ENCODE measurements around the gene OR56B4. TPM values are rescaled to one million over a fixed set of nuclear protein-coding genes. Genes with fewer than 3 reads are reported as not detected.
"Not testable (repeated sequence)": the region's sequence is repeated elsewhere in the genome, so short reads cannot be mapped to it uniquely, and the experiment has no call there.

OR56B4 gene
- total RNA-seq, 1 donor from 2014 or later: not detected

- TF ChIP-seq, protein P1, sequence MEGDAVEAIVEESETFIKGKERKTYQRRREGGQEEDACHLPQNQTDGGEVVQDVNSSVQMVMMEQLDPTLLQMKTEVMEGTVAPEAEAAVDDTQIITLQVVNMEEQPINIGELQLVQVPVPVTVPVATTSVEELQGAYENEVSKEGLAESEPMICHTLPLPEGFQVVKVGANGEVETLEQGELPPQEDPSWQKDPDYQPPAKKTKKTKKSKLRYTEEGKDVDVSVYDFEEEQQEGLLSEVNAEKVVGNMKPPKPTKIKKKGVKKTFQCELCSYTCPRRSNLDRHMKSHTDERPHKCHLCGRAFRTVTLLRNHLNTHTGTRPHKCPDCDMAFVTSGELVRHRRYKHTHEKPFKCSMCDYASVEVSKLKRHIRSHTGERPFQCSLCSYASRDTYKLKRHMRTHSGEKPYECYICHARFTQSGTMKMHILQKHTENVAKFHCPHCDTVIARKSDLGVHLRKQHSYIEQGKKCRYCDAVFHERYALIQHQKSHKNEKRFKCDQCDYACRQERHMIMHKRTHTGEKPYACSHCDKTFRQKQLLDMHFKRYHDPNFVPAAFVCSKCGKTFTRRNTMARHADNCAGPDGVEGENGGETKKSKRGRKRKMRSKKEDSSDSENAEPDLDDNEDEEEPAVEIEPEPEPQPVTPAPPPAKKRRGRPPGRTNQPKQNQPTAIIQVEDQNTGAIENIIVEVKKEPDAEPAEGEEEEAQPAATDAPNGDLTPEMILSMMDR (IDR thresholded peaks at IDR 0.05; ENCODE audit: unreplicated experiment): no peak
- H3K9me3 Mint-ChIP-seq (ENCODE audit: low read depth): peaks cover 6% of the 10 kb centered on the region
- DNase-seq (ENCODE audit: low spot score, unreplicated experiment): no peak
- no peak overlapping the region for H3K4me3 Mint-ChIP-seq (ENCODE audit: low read depth)
- no peak overlapping the region for H3K27ac Mint-ChIP-seq
- H3K27me3 Mint-ChIP-seq: no peaks in the 10 kb centered on the region
- H3K36me3 Mint-ChIP-seq (ENCODE audit: insufficient read depth): no peaks in the 10 kb centered on the region
- no peaks in the 10 kb centered on the region for H3K4me1 Mint-ChIP-seq (ENCODE audit: low read depth)
Measured at GRCh38 chr11:6142936-6143335, 35.5 kb downstream of the OR56B4 start.

DNA sequence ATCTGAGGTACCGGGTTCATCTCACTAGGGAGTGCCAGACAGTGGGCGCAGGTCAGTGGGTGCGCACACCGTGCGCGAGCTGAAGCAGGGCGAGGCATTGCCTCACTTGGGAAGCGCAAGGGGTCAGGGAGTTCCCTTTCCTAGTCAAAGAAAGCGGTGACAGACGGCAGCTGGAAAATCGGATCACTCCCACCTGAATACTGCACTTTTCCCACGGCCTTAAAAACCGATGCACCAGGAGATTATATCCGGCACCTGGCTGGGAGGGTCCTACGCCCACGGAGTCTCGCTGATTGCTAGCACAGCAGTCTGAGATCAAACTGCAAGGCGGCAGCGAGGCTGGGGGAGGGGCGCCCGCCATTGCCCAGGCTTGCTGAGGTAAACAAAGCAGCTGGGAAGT is 36.3 kb downstream of the OR56B4 start:
- not testable (repeated sequence) for H3K4me1 Mint-ChIP-seq (ENCODE audit: low read depth); DNase-seq (ENCODE audit: low spot score, unreplicated experiment); H3K36me3 Mint-ChIP-seq (ENCODE audit: insufficient read depth); H3K27me3 Mint-ChIP-seq; H3K27ac Mint-ChIP-seq; H3K9me3 Mint-ChIP-seq (ENCODE audit: low read depth)
- peak overlapping the region; percentile 44 for H3K4me3 Mint-ChIP-seq (ENCODE audit: low read depth)

DNA sequence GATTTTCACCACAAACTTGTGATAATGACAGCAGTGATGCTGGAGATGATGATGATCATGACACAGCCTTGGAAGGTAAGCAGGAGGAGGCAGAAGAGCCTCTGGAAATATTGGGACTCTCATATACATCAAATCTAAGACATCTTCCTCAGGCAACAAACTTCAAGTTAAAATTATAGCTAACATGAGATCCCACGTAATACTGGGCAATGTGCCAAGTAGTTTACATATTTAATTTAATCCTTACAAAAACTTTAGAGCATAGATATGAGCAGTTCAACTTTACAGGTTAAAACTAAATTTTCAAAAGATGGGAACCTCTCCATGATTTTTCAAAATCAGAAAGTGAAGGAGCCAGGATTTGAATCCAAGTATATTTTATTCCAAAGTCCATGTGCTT is 43.6 kb downstream of the OR56B4 start:
- TF ChIP-seq, protein P1 (IDR thresholded peaks at IDR 0.05; ENCODE audit: unreplicated experiment): no peak
- Mint-ChIP-seq H3K27me3 (no peaks in the 10 kb centered on the region), H3K9me3 (ENCODE audit: low read depth) (peaks cover 4% of the 10 kb centered on the region)

GRCh38 chr11:6152126-6152525 is 44.6 kb downstream of the OR56B4 start:
- H3K27ac Mint-ChIP-seq: no peak overlapping the region
- H3K27me3 Mint-ChIP-seq: no peaks in the 10 kb centered on the region
- DNase-seq (ENCODE audit: low spot score, unreplicated experiment): no peak
- no peak overlapping the region for H3K4me3 Mint-ChIP-seq (ENCODE audit: low read depth)
- H3K9me3 Mint-ChIP-seq (ENCODE audit: low read depth): peaks cover 4% of the 10 kb centered on the region
- peaks cover 1% of the 10 kb centered on the region for H3K36me3 Mint-ChIP-seq (ENCODE audit: insufficient read depth)
- peaks cover 3% of the 10 kb centered on the region for H3K4me1 Mint-ChIP-seq (ENCODE audit: low read depth)
- TF ChIP-seq, protein P1 (IDR thresholded peaks at IDR 0.05; ENCODE audit: unreplicated experiment): no peak

More for the DNA sequence above, 43.6 kb downstream of the OR56B4 start:
- H3K27ac Mint-ChIP-seq: no peak overlapping the region
- peaks cover 1% of the 10 kb centered on the region for H3K36me3 Mint-ChIP-seq (ENCODE audit: insufficient read depth)
- no peak overlapping the region for H3K4me3 Mint-ChIP-seq (ENCODE audit: low read depth)
- no peak for DNase-seq (ENCODE audit: low spot score, unreplicated experiment)
- peaks cover 1% of the 10 kb centered on the region for H3K4me1 Mint-ChIP-seq (ENCODE audit: low read depth)

DNA sequence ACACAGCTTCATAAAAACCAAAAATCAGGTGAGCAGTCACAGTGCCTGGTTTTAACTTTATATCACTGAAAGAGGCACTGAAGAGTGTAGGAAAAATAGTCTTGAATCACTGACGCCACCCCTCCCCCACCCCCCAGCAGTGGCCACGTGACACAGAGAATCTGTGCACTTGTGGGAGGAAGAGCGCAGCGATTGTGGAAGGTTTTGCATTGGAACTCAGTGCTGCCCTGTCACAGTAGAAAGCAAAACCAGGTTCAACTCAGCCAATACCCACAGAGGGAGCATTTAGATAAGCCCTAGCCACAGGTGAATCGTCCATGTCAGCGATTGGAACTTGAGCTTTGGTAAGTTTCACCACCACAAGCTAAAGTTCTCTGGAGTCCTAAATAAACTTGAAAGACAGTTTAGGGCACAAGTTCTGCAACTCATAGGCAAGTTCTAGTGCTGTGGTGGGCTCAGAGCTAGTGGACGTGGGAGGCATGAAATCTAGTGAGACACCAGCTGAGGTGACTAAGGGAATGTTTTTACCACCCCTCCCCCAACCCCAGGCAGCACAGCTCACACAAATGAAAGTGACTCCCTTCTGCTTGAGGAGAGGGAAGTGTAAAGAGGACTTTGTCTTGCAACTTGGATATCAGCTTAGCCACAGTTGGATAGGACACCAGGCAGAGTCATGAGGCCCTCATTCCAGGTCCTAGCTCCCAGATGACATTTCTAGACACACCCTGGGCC is 49.3 kb downstream of the OR56B4 start:
- TF ChIP-seq, protein P1 (IDR thresholded peaks at IDR 0.05; ENCODE audit: unreplicated experiment): no peak
- H3K9me3 Mint-ChIP-seq (ENCODE audit: low read depth): no peaks in the 10 kb centered on the region
- H3K27ac Mint-ChIP-seq: peak overlapping the region; percentile 73
- H3K4me3 Mint-ChIP-seq (ENCODE audit: low read depth): no peak overlapping the region
- peaks cover 3% of the 10 kb centered on the region for H3K4me1 Mint-ChIP-seq (ENCODE audit: low read depth)
- no peak for DNase-seq (ENCODE audit: low spot score, unreplicated experiment)
- no peaks in the 10 kb centered on the region for H3K36me3 Mint-ChIP-seq (ENCODE audit: insufficient read depth)
- no peaks in the 10 kb centered on the region for H3K27me3 Mint-ChIP-seq

Other genes starting within 250 kb of the OR56B4 start
- not detected in 2 replicates for gene OR52E8, start 250.0 kb upstream of the OR56B4 start, total RNA-seq
- not detected in 2 replicates for gene OR52E4, start 227.1 kb upstream of the OR56B4 start, total RNA-seq
- gene OR52E5, start 214.5 kb upstream of the OR56B4 start, total RNA-seq: not detected in 2 replicates
- not detected in 2 replicates for gene OR56A3, start 165.4 kb upstream of the OR56B4 start, total RNA-seq
- gene OR56A5, start 139.2 kb upstream of the OR56B4 start, total RNA-seq: not detected in 2 replicates
- gene OR52L1, start 120.7 kb upstream of the OR56B4 start, total RNA-seq: not detected in 2 replicates
- gene OR56A4, start 100.7 kb upstream of the OR56B4 start, total RNA-seq: 0.07 and 0.13 TPM in 2 replicates
- 0.09 TPM in 1 of 2 replicates, not detected in the other for gene OR56A1, start 76.9 kb upstream of the OR56B4 start, total RNA-seq
- gene OR52B2, start 62.6 kb downstream of the OR56B4 start, total RNA-seq: not detected in 2 replicates
- gene OR52W1, start 91.5 kb downstream of the OR56B4 start, total RNA-seq: not detected in 2 replicates
- gene C11orf42, start 97.9 kb downstream of the OR56B4 start, total RNA-seq: not detected in 2 replicates
- 58.4 and 63.0 TPM in 2 replicates for gene FHIP1B, start 127.0 kb downstream of the OR56B4 start, total RNA-seq
- gene CNGA4, start 131.4 kb downstream of the OR56B4 start, total RNA-seq: 2.0 and 2.1 TPM in 2 replicates
- 7.4 and 7.5 TPM in 2 replicates for gene CCKBR, start 152.2 kb downstream of the OR56B4 start, total RNA-seq
- gene CAVIN3, start 212.8 kb downstream of the OR56B4 start, total RNA-seq: 6.7 and 7.1 TPM in 2 replicates

Data from progenitor cell of endocrine pancreas (in vitro differentiated cells).